ENCODE measurements around the gene RDH5. TPM values are rescaled to one million over a fixed set of nuclear protein-coding genes. Genes with fewer than 3 reads are reported as not detected.

Gene RDH5
- total and polyA plus RNA-seq, 12 donors, result 1.9 to 41.4 (median 5.3) TPM

DNA sequence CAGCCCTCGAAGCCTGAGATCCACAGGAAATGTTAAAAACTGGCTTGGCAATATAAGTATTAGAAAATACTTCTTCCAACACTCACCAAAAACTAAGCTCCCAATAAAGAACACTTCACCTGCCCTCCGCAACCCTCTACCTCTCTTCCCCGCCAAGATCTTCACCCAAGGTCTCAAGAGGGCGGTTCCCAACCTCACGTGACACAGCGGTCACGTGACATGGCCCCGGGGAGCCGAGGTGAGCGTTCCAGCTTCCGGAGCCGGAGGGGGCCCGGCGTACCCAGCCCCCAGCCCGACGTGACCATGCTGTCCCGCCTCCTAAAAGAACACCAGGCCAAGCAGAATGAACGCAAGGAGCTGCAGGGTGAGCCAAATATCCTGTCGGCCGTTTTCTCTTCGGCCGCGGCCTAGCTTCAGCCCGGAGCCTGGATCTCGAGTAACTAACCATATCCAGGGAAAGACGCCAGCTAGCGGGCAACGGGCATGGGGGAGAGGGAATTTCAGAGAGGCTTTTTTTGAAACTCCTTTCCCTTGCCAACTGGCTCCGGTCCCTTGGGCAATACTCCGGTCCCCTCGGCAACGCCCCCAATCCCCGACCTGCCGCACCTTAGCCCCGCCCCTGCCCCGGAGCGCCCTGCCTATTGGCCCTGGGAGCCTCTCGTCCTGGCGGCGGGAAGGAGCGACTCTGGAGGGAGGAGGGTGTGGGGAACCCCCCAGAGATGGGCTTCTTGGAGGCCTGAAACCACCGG, 4.2 kb upstream of the RDH5 start, which contains the start of gene BLOC1S1:
Gene BLOC1S1, plus strand, starts transcription at position 214 of the 749 bp plus-strand sequence. Its CDS starts 6 bp downstream, at position 220.
- peak within 1 kb of the TSS; percentile 57 to 96 (median 91) for H3K27ac ChIP-seq
- 0 to 1% (median 1%) methylated on average over 20 to 42 of the region's 42 CpGs for WGBS, 4 donors
- no peaks in the 10 kb centered on the region for H3K27me3 ChIP-seq
- DNase-seq, result peak; percentile 94 to 97 (median 95)
- intact Hi-C loops (cut with DNase I), result loop anchor here in 1 of 2 donors (5.0 kb wide), 1 partner anchor 59 kb away; no protein-coding TSS in a partner anchor
- H3K36me3 ChIP-seq (replicated peaks in 1 of 2), result peaks cover 0 to 3% of the 10 kb centered on the region in 2 donors
- peak in 1 of 2 donors; percentile 59 for TF ChIP-seq POLR2A (IDR thresholded peaks at IDR 0.05)
- peak in 3 of 6 experiments; percentile 8 to 19 (median 10) for TF ChIP-seq CTCF (IDR thresholded peaks at IDR 0.05)
- no peaks in the 10 kb centered on the region for H3K9me3 ChIP-seq (replicated peaks in 1 of 3)
- H3K4me3 ChIP-seq, result peak within 1 kb of the TSS; percentile 27 to 70 (median 64)
- H3K4me1 ChIP-seq (replicated peaks in 1 of 2), result peaks cover 13 to 31% of the 10 kb centered on the region in 2 donors

DNA sequence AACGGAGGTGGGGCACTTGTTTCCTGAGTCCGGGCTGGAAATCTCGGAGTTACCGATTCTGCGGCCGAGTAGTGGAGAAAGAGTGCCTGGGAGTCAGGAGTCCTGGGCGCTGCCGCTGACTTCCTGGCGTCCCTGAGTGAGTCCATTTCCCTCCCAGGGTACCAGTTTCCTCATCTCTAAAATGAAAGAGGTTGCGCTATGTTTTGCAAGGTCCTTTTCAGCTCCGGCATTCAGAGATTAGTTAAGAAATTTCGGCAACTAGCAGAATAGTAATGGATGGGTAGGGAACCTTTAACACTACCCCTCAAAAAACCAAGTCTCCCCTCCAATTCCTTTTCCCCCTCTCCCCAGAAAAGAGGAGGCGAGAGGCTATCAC, 3.6 kb upstream of the RDH5 start:
- TF ChIP-seq POLR2A (IDR thresholded peaks at IDR 0.05) (no peak), CTCF (IDR thresholded peaks at IDR 0.05) (no peak)
- DNase-seq, result no peak
- Histone ChIP-seq H3K27ac (peak overlapping the region; percentile 57 to 96 (median 91)), H3K4me3 (peak overlapping the region; percentile 27 to 70 (median 64)), H3K4me1 (replicated peaks in 1 of 2) (peaks cover 13 to 35% of the 10 kb centered on the region in 2 donors), H3K36me3 (replicated peaks in 1 of 2) (peaks cover 0 to 3% of the 10 kb centered on the region in 2 donors), H3K9me3 (replicated peaks in 1 of 3) (no peaks in the 10 kb centered on the region), H3K27me3 (no peaks in the 10 kb centered on the region)
- intact Hi-C loops (cut with DNase I), result loop anchor here in 1 of 2 donors (5.0 kb wide), 1 partner anchor 59 kb away; no protein-coding TSS in a partner anchor
- WGBS, 4 donors, result 4 to 7% (median 4%) methylated on average over 13 of the region's 13 CpGs

GRCh38 chr12:55717011-55718007, 2.9 kb upstream of the RDH5 start:
- intact Hi-C loops (cut with DNase I), result loop anchor here in 1 of 2 donors (5.0 kb wide), 1 partner anchor 60 kb away; no protein-coding TSS in a partner anchor
- H3K27ac ChIP-seq, result peak overlapping the region in 2 of 5 donors; percentile 94 to 96
- no peak for TF ChIP-seq CTCF (IDR thresholded peaks at IDR 0.05)
- TF ChIP-seq POLR2A (IDR thresholded peaks at IDR 0.05), result no peak
- peaks cover 13 to 31% of the 10 kb centered on the region in 2 donors for H3K4me1 ChIP-seq (replicated peaks in 1 of 2)
- DNase-seq, result peak in 1 of 7 donors; percentile 28
- H3K4me3 ChIP-seq, result peak overlapping the region in 1 of 4 donors; percentile 65
- WGBS, 4 donors, result 41 to 67% (median 56%) methylated on average over 8 of the region's 8 CpGs
- peaks cover 0 to 3% of the 10 kb centered on the region in 2 donors for H3K36me3 ChIP-seq (replicated peaks in 1 of 2)
- no peaks in the 10 kb centered on the region for H3K27me3 ChIP-seq
- no peaks in the 10 kb centered on the region for H3K9me3 ChIP-seq (replicated peaks in 1 of 3)

Data from adrenal gland (tissue), 12 donors.